OCI-LY1 (cell line): ENCODE measurements around the gene METTL22.

Experiments used
- H2AFZ ChIP-seq: fragments of 200-600 bp; sonication (generic), shearing (Covaris generic); 2 replicates; pipeline ENCODE4 v1.6.0; 2014; ENCODE audit warnings: antibody characterized with exemption, mild to moderate bottlenecking, low read length
- H3F3A ChIP-seq: fragments of 200-600 bp; sonication (generic), shearing (Covaris generic); 2 replicates; pipeline ENCODE4 v1.6.0; 2014; ENCODE audit warnings: mild to moderate bottlenecking, antibody characterized with exemption, low read length, moderate library complexity; ENCODE audit not compliant: insufficient read depth
- H3K27ac ChIP-seq: fragments of 200-600 bp; sonication (generic); 2 replicates; pipeline ENCODE4 v1.5.1; 2014; ENCODE audit warnings: low read length, mixed run types, mild to moderate bottlenecking, low read depth; ENCODE audit not compliant: poor library complexity, severe bottlenecking
- H3K27me3 ChIP-seq: fragments of 200-600 bp; sonication (generic); 2 replicates; pipeline ENCODE4 v1.6.0; 2014; ENCODE audit warnings: antibody characterized with exemption, mild to moderate bottlenecking, low read length, moderate library complexity; ENCODE audit not compliant: insufficient read depth
- H3K36me3 ChIP-seq: fragments of 200-600 bp; sonication (generic); 2 replicates; pipeline ENCODE4 v1.6.1; 2014; ENCODE audit warnings: mild to moderate bottlenecking, antibody characterized with exemption, low read length, moderate library complexity, mixed read lengths; ENCODE audit not compliant: insufficient read depth
- H3K4me1 ChIP-seq: fragments of 200-600 bp; sonication (generic); 2 replicates; pipeline ENCODE4 v1.5.1; 2014; ENCODE audit warnings: mild to moderate bottlenecking, low read length, moderate library complexity; ENCODE audit not compliant: insufficient read depth, severe bottlenecking
- H3K4me2 ChIP-seq: fragments of 200-600 bp; sonication (generic), shearing (Covaris generic); 2 replicates; pipeline ENCODE4 v1.6.1; 2014; ENCODE audit warnings: low read length
- H3K4me3 ChIP-seq: fragments of 200-600 bp; sonication (generic); 2 replicates; pipeline ENCODE4 v1.5.1; 2014; ENCODE audit warnings: low read length, low read depth, mild to moderate bottlenecking, mixed read lengths; ENCODE audit not compliant: poor library complexity, severe bottlenecking
- H3K79me2 ChIP-seq: fragments of 200-600 bp; shearing (Covaris generic); 2 replicates; pipeline ENCODE4 v1.6.1; 2016; ENCODE audit warnings: mixed run types, low read length, mixed read lengths; ENCODE audit not compliant: insufficient read depth
- H3K9ac ChIP-seq: fragments of 200-600 bp; sonication (generic), shearing (Covaris generic); 2 replicates; pipeline ENCODE4 v1.6.1; 2014; ENCODE audit warnings: mild to moderate bottlenecking, low read length, mixed read lengths
- H3K9me2 ChIP-seq: fragments of 200-600 bp; sonication (generic), shearing (Covaris generic); 2 replicates; pipeline ENCODE4 v1.6.1; 2014; ENCODE audit warnings: low read depth, mild to moderate bottlenecking, low read length, mixed read lengths
- H3K9me3 ChIP-seq: fragments of 200-600 bp; shearing (Covaris generic); 2 replicates; pipeline ENCODE4 v1.6.1; 2014; ENCODE audit warnings: low read length, mixed read lengths
- H4K20me1 ChIP-seq: fragments of 200-600 bp; sonication (generic), shearing (Covaris generic); 2 replicates; pipeline ENCODE4 v1.6.0; 2016; ENCODE audit warnings: mild to moderate bottlenecking, low read length; ENCODE audit not compliant: insufficient read depth
- EZH2 ChIP-seq: fragments of 200-600 bp; sonication (generic), shearing (Covaris generic); IDR thresholded peaks from 2 replicates; pipeline ENCODE4 v1.8.0; 2017; ENCODE audit warnings: borderline replicate concordance, mixed run types, mild to moderate bottlenecking, antibody characterized with exemption, low read length, moderate library complexity, mixed read lengths
- TF ChIP-seq, protein P1 (sequence below): fragments of 200-600 bp; sonication (generic), shearing (Covaris generic); IDR thresholded peaks from 2 replicates; pipeline ENCODE4 v1.5.1; 2017; ENCODE audit warnings: mild to moderate bottlenecking, antibody characterized with exemption, low read length, moderate library complexity, mixed read lengths

The METTL22 gene

GRCh38 chr16:8667492-8667891 is 46.0 kb downstream of the METTL22 start:
- Histone ChIP-seq H3K4me3 (no peak overlapping the region), H4K20me1 (no peaks in the 10 kb centered on the region)
- TF ChIP-seq, protein P1, sequence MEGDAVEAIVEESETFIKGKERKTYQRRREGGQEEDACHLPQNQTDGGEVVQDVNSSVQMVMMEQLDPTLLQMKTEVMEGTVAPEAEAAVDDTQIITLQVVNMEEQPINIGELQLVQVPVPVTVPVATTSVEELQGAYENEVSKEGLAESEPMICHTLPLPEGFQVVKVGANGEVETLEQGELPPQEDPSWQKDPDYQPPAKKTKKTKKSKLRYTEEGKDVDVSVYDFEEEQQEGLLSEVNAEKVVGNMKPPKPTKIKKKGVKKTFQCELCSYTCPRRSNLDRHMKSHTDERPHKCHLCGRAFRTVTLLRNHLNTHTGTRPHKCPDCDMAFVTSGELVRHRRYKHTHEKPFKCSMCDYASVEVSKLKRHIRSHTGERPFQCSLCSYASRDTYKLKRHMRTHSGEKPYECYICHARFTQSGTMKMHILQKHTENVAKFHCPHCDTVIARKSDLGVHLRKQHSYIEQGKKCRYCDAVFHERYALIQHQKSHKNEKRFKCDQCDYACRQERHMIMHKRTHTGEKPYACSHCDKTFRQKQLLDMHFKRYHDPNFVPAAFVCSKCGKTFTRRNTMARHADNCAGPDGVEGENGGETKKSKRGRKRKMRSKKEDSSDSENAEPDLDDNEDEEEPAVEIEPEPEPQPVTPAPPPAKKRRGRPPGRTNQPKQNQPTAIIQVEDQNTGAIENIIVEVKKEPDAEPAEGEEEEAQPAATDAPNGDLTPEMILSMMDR = no peak
- TF ChIP-seq EZH2 = no peak

GRCh38 chr16:8668113-8668512 is 46.6 kb downstream of the METTL22 start:
- Histone ChIP-seq H3K9me3 (no peaks in the 10 kb centered on the region), H3K9ac (no peak overlapping the region), H3K36me3 (no peaks in the 10 kb centered on the region), H3K4me1 (no peaks in the 10 kb centered on the region), H3K4me3 (no peak overlapping the region), H4K20me1 (no peaks in the 10 kb centered on the region), H3K9me2 (no peaks in the 10 kb centered on the region), H3K27me3 (no peaks in the 10 kb centered on the region), H3K4me2 (no peak overlapping the region), H2AFZ (no peak overlapping the region), H3K79me2 (no peaks in the 10 kb centered on the region), H3K27ac (no peak overlapping the region), H3F3A (no peaks in the 10 kb centered on the region)
- no peak for TF ChIP-seq EZH2
- TF ChIP-seq, protein P1 = no peak

More at GRCh38 chr16:8667492-8667891, 46.0 kb downstream of the METTL22 start:
- Histone ChIP-seq H3K9me3 (no peaks in the 10 kb centered on the region), H3K4me2 (no peak overlapping the region), H2AFZ (no peak overlapping the region), H3K27me3 (no peaks in the 10 kb centered on the region), H3K9me2 (no peaks in the 10 kb centered on the region), H3K9ac (no peak overlapping the region), H3K4me1 (no peaks in the 10 kb centered on the region), H3K36me3 (no peaks in the 10 kb centered on the region), H3F3A (no peaks in the 10 kb centered on the region), H3K27ac (no peak overlapping the region), H3K79me2 (no peaks in the 10 kb centered on the region)

DNA sequence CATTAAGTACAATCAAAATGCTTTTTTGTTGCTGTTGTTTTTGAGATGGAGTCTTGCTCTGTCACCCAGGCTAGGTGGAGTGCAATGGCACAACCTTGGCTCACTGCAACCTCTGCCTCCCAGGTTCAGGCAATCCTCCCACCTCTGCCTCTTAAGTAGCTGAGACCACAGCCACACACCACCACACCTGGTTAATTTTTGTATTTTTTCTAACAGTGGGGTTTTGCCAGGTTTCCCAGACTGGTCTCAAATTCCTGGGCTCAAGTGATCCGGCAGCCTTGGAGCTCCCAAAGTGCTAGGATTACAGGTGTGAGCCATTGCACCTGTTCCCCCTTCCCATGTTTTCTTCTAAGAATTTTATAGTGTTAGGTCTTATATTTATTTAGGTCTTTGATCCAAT is 48.0 kb downstream of the METTL22 start:
- Histone ChIP-seq H2AFZ (no peak overlapping the region), H3K79me2 (no peaks in the 10 kb centered on the region), H3K36me3 (no peaks in the 10 kb centered on the region), H3K4me1 (peaks cover 5% of the 10 kb centered on the region), H4K20me1 (no peaks in the 10 kb centered on the region), H3K4me3 (no peak overlapping the region), H3F3A (no peaks in the 10 kb centered on the region), H3K27ac (no peak overlapping the region), H3K27me3 (no peaks in the 10 kb centered on the region), H3K4me2 (no peak overlapping the region), H3K9ac (no peak overlapping the region), H3K9me2 (no peaks in the 10 kb centered on the region), H3K9me3 (no peaks in the 10 kb centered on the region)
- TF ChIP-seq, protein P1 = no peak
- no peak for TF ChIP-seq EZH2
